PC-3 (cell line): ENCODE results near the gene TENM4. TPM values are rescaled to one million over a fixed set of nuclear protein-coding genes. Genes with fewer than 3 reads are reported as not detected.

Source experiments
- ATAC-seq: fragments of 200-7000 bp; cut with Tn5 transposase; 2 replicates; pipeline ENCODE4 v1.9.1; 2020; ENCODE audit warnings: mild to moderate bottlenecking, moderate library complexity
- BruUV-seq: library from RNA; stranded (reverse); fragments of 400-500 nt; replicated peaks from 2 replicates; lab custom pipeline; 2021; lab: Mats Ljungman, UMichigan
- CTCF ChIA-PET: fragments of 300-600 bp; sonication (Branson Sonifier 250); formaldehyde crosslinking; loops from one replicate; lab custom pipeline; 2022; ENCODE audit warnings: antibody characterized with exemption; lab: Charles Lee
- POLR2A ChIA-PET: fragments of 300-600 bp; sonication (Branson Sonifier 250); formaldehyde crosslinking; loops from one replicate; lab custom pipeline; 2022; ENCODE audit warnings: antibody characterized with exemption; ENCODE audit not compliant: unreplicated experiment; lab: Charles Lee
- DNase-seq: peaks from one replicate; pipeline ENCODE4 v3.0.0-alpha.2; 2015
- H2AFZ ChIP-seq: fragments of 300-600 bp; sonication (generic); 2 replicates; pipeline ENCODE4 v1.6.0; 2016; ENCODE audit warnings: antibody characterized with exemption, low read length
- H3F3A ChIP-seq: fragments of 300-600 bp; sonication (generic); one replicate; pipeline ENCODE4 v1.6.0; 2017; ENCODE audit warnings: antibody characterized with exemption, low read length, control low read depth, mild to moderate bottlenecking; ENCODE audit not compliant: unreplicated experiment
- H3K27ac ChIP-seq: fragments of 300-600 bp; sonication (generic); 2 replicates; pipeline ENCODE4 v1.5.1; 2016; ENCODE audit warnings: mild to moderate bottlenecking, low read length
- H3K27me3 ChIP-seq: fragments of 300-600 bp; sonication (generic); 2 replicates; pipeline ENCODE4 v1.6.1; 2016; ENCODE audit warnings: low read length, mixed read lengths
- H3K36me3 ChIP-seq: fragments of 300-600 bp; sonication (generic); 2 replicates; pipeline ENCODE4 v1.6.1; 2016; ENCODE audit warnings: low read depth, mixed run types, low read length, mixed read lengths
- H3K4me1 ChIP-seq: fragments of 300-600 bp; sonication (generic); 2 replicates; pipeline ENCODE4 v1.5.1; 2016; ENCODE audit warnings: low read length; ENCODE audit not compliant: insufficient read depth
- H3K4me2 ChIP-seq: fragments of 300-600 bp; sonication (generic); 2 replicates; pipeline ENCODE4 v1.6.0; 2016; ENCODE audit warnings: low read length
- H3K4me3 ChIP-seq: fragments of 300-600 bp; sonication (generic); 2 replicates; pipeline ENCODE4 v1.5.1; 2016; ENCODE audit warnings: mild to moderate bottlenecking, low read length, mixed read lengths
- H3K79me2 ChIP-seq: fragments of 300-600 bp; sonication (generic); 2 replicates; pipeline ENCODE4 v1.6.1; 2017; ENCODE audit warnings: low read length, mixed read lengths
- H3K9ac ChIP-seq: fragments of 300-600 bp; sonication (generic); 2 replicates; pipeline ENCODE4 v1.6.0; 2016; ENCODE audit warnings: mild to moderate bottlenecking, low read length
- H3K9me2 ChIP-seq: fragments of 300-600 bp; sonication (generic); replicated peaks from 2 replicates; pipeline ENCODE4 v1.6.1; 2016; ENCODE audit warnings: mixed run types, low read length, mixed read lengths
- H3K9me3 ChIP-seq: fragments of 300-600 bp; sonication (generic); 2 replicates; pipeline ENCODE4 v1.6.1; 2016; ENCODE audit warnings: low read length, mixed read lengths
- H4K20me1 ChIP-seq: fragments of 300-600 bp; sonication (generic); 2 replicates; pipeline ENCODE4 v1.6.1; 2016; ENCODE audit warnings: low read length, mixed read lengths
- CTCF ChIP-seq: fragments of 300-600 bp; sonication (generic); conservative IDR thresholded peaks from 2 replicates; pipeline ENCODE4 v1.5.1; 2017; ENCODE audit warnings: antibody characterized with exemption, low read depth, mild to moderate bottlenecking, low read length
- EZH2 ChIP-seq: fragments of 300-600 bp; sonication (generic); IDR thresholded peaks from one replicate; pipeline ENCODE4 v1.6.1; 2017; ENCODE audit warnings: antibody characterized with exemption, mild to moderate bottlenecking, low read length; ENCODE audit not compliant: unreplicated experiment
- EZH2phosphoT487 ChIP-seq: fragments of 300-600 bp; sonication (generic); IDR thresholded peaks from 2 replicates; pipeline ENCODE4 v1.6.1; 2018; ENCODE audit warnings: mild to moderate bottlenecking, antibody characterized with exemption, low read length, borderline replicate concordance
- intact Hi-C: fragments of 100-400 bp; cut with micrococcal nuclease; formaldehyde crosslinking; loops from 2 replicates; pipeline ENCODE4 v1.9.0; 2023
- total RNA-seq: library from RNA; depleted of rRNA; stranded (reverse); fragments of >200 nt; gene quantifications from 2 replicates; pipeline ENCODE4 v1.2.3, GENCODE V29; 2014

TENM4 gene
- total RNA-seq, 1 experiment from 2014 or later = 19.7 TPM

GRCh38 chr11:78943841-78944240 is 497.0 kb downstream of the TENM4 start:
- ChIA-PET CTCF (no interaction called here), POLR2A (no interaction called here)
- Histone ChIP-seq H3K9me3 (peaks cover 5% of the 10 kb centered on the region; the same call in 1 of the 2 replicates), H4K20me1 (no peaks in the 10 kb centered on the region), H3K4me2 (no peak overlapping the region), H3K27me3 (no peaks in the 10 kb centered on the region), H3K9ac (no peak overlapping the region), H3K9me2 (no peaks in the 10 kb centered on the region), H3K79me2 (peaks cover 4% of the 10 kb centered on the region; the same call in 1 of the 2 replicates), H3K4me1 (peaks cover 28% of the 10 kb centered on the region), H2AFZ (no peak overlapping the region), H3K4me3 (no peak overlapping the region), H3F3A (no peaks in the 10 kb centered on the region), H3K36me3 (peaks cover 8% of the 10 kb centered on the region; the same call in 1 of the 2 replicates), H3K27ac (no peak overlapping the region)
- BruUV-seq = no TSS peak
- ATAC-seq = no peak
- DNase-seq = no peak
- intact Hi-C loops = no loop called here
- no peak for TF ChIP-seq CTCF
- no peak for TF ChIP-seq EZH2
- no peak for TF ChIP-seq EZH2phosphoT487

GRCh38 chr11:78943154-78943553 is 497.7 kb downstream of the TENM4 start:
- Histone ChIP-seq H3K4me1 (peaks cover 21% of the 10 kb centered on the region), H3F3A (no peaks in the 10 kb centered on the region), H3K4me2 (no peak overlapping the region), H3K79me2 (no peaks in the 10 kb centered on the region), H3K27me3 (no peaks in the 10 kb centered on the region), H2AFZ (no peak overlapping the region), H3K9ac (no peak overlapping the region), H3K4me3 (no peak overlapping the region), H3K36me3 (peaks cover 8% of the 10 kb centered on the region; the same call in 1 of the 2 replicates), H3K9me2 (no peaks in the 10 kb centered on the region), H3K9me3 (peaks cover 5% of the 10 kb centered on the region; the same call in 1 of the 2 replicates), H4K20me1 (no peaks in the 10 kb centered on the region), H3K27ac (no peak overlapping the region)
- DNase-seq (no peak), ATAC-seq (no peak)
- no TSS peak for BruUV-seq
- ChIA-PET POLR2A (no interaction called here), CTCF (no interaction called here)
- intact Hi-C loops = no loop called here
- no peak for TF ChIP-seq EZH2phosphoT487
- TF ChIP-seq EZH2 = no peak
- TF ChIP-seq CTCF = no peak

- no peaks in the 10 kb centered on the region for H3F3A ChIP-seq
- no peak overlapping the region for H2AFZ ChIP-seq
- TF ChIP-seq EZH2 = no peak
- no peak for TF ChIP-seq CTCF
- no peak for TF ChIP-seq EZH2phosphoT487
- no peaks in the 10 kb centered on the region for H4K20me1 ChIP-seq
- peaks cover 7% of the 10 kb centered on the region; the same call in 1 of the 2 replicates for H3K36me3 ChIP-seq
- POLR2A ChIA-PET = no interaction called here
- intact Hi-C loops = no loop called here
- no peaks in the 10 kb centered on the region for H3K27me3 ChIP-seq
- DNase-seq (no peak), ATAC-seq (no peak)
- CTCF ChIA-PET = no interaction called here
- H3K9me3 ChIP-seq = peaks cover 5% of the 10 kb centered on the region; the same call in 1 of the 2 replicates
- no peaks in the 10 kb centered on the region for H3K9me2 ChIP-seq
- no peak overlapping the region for H3K4me2 ChIP-seq
- H3K4me1 ChIP-seq = peaks cover 3% of the 10 kb centered on the region
- no TSS peak for BruUV-seq
- no peak overlapping the region for H3K4me3 ChIP-seq
- no peaks in the 10 kb centered on the region for H3K79me2 ChIP-seq
- H3K27ac ChIP-seq = no peak overlapping the region
- no peak overlapping the region for H3K9ac ChIP-seq
Measured at GRCh38 chr11:78941226-78941851, 499.5 kb downstream of the TENM4 start.
